Skeletal muscle tissue (tissue), 4 donors: Measurements from ENCODE around the gene SND1. TPM values are rescaled to one million over a fixed set of nuclear protein-coding genes. Genes with fewer than 3 reads are reported as not detected.
A peak's percentile ranks its signal among the peaks of the same experiment; 100 is the strongest.
"Not testable (repeated sequence)": the region's sequence is repeated elsewhere in the genome, so short reads cannot be mapped to it uniquely, and the experiment has no call there.

Experiments
- H3K27ac ChIP-seq: one replicate; pipeline ENCODE4 v1.7.0; 2013; ENCODE audit warnings: mild to moderate bottlenecking, low read depth, low read length, inconsistent platforms
- H3K27me3 ChIP-seq, 3 donors: one replicate each; pipeline ENCODE4 v1.7.0; 2013; ENCODE audit warnings: low read length in 3 of 3; ENCODE audit not compliant: control insufficient read depth in 3 of 3, insufficient read depth in 3 of 3
- H3K36me3 ChIP-seq, 3 donors: one replicate each; pipeline ENCODE4 v1.7.0; 2013; ENCODE audit warnings: low read length in 3 of 3; ENCODE audit not compliant: control insufficient read depth in 3 of 3, insufficient read depth in 3 of 3
- H3K4me1 ChIP-seq, 3 donors: one replicate each; pipeline ENCODE4 v1.7.0; 2013; ENCODE audit warnings: low read length in 3 of 3, mild to moderate bottlenecking in 3 of 3; ENCODE audit not compliant: control insufficient read depth in 3 of 3, insufficient read depth in 3 of 3
- H3K4me3 ChIP-seq, 3 donors: one replicate each; pipeline ENCODE4 v1.7.0; 2013; ENCODE audit warnings: low read length in 3 of 3
- H3K9ac ChIP-seq, 3 donors: one replicate each; pipeline ENCODE4 v1.7.0; 2013; ENCODE audit warnings: low read length in 3 of 3, mild to moderate bottlenecking in 3 of 3, moderate library complexity in 2 of 3, low read depth in 1 of 3
- H3K9me3 ChIP-seq, 3 donors: one replicate each; pipeline ENCODE4 v1.7.0; 2013; ENCODE audit warnings: low read length in 3 of 3; ENCODE audit not compliant: control insufficient read depth in 3 of 3
- total RNA-seq: library from RNA; depleted of rRNA; stranded (reverse); fragments of >200 nt; gene quantifications from one replicate; pipeline ENCODE4 v1.2.3, GENCODE V29; 2014
- donor health status: Osteomylitis.

Gene SND1
- total RNA-seq, 1 donor from 2014 or later: 104 TPM

GRCh38 chr7:127832592-127832991, 180.6 kb downstream of the SND1 start:
- no peaks in the 10 kb centered on the region for H3K9me3 ChIP-seq
- H3K4me3 ChIP-seq: no peak overlapping the region
- H3K36me3 ChIP-seq: no peaks in the 10 kb centered on the region
- peaks cover 6 to 13% (median 11%) of the 10 kb centered on the region in 3 donors for H3K4me1 ChIP-seq
- no peak overlapping the region for H3K27ac ChIP-seq
- no peak overlapping the region for H3K9ac ChIP-seq
- no peaks in the 10 kb centered on the region for H3K27me3 ChIP-seq

- Histone ChIP-seq H3K36me3 (no peaks in the 10 kb centered on the region), H3K4me3 (no peak overlapping the region), H3K27me3 (no peaks in the 10 kb centered on the region), H3K9me3 (no peaks in the 10 kb centered on the region), H3K4me1 (peaks cover 6 to 13% (median 11%) of the 10 kb centered on the region in 3 donors), H3K9ac (no peak overlapping the region), H3K27ac (no peak overlapping the region)
Measured at GRCh38 chr7:127833641-127834040, 181.6 kb downstream of the SND1 start.

- no peaks in the 10 kb centered on the region for H3K27me3 ChIP-seq
- no peak overlapping the region for H3K4me3 ChIP-seq
- H3K4me1 ChIP-seq: peaks cover 6 to 13% (median 11%) of the 10 kb centered on the region in 3 donors
- no peak overlapping the region for H3K27ac ChIP-seq
- no peaks in the 10 kb centered on the region for H3K36me3 ChIP-seq
- H3K9ac ChIP-seq: no peak overlapping the region
- H3K9me3 ChIP-seq: no peaks in the 10 kb centered on the region
Measured at GRCh38 chr7:127835679-127836078, 183.7 kb downstream of the SND1 start.

- not testable (repeated sequence) for H3K9ac ChIP-seq, H3K9me3 ChIP-seq, H3K4me1 ChIP-seq, H3K27ac ChIP-seq, H3K27me3 ChIP-seq, H3K4me3 ChIP-seq, H3K36me3 ChIP-seq
Measured at GRCh38 chr7:127837816-127838410, 185.9 kb downstream of the SND1 start.

GRCh38 chr7:127838816-127839415, 186.9 kb downstream of the SND1 start:
- Histone ChIP-seq H3K4me3 (no peak overlapping the region), H3K36me3 (no peaks in the 10 kb centered on the region), H3K27me3 (no peaks in the 10 kb centered on the region), H3K27ac (no peak overlapping the region), H3K4me1 (peaks cover 0 to 5% (median 4%) of the 10 kb centered on the region in 3 donors), H3K9ac (no peak overlapping the region), H3K9me3 (no peaks in the 10 kb centered on the region)

GRCh38 chr7:127840226-127840951, 188.4 kb downstream of the SND1 start:
- H3K9ac ChIP-seq: no peak overlapping the region
- no peak overlapping the region for H3K27ac ChIP-seq
- no peaks in the 10 kb centered on the region for H3K27me3 ChIP-seq
- H3K4me1 ChIP-seq: peaks cover 11 to 14% (median 13%) of the 10 kb centered on the region in 3 donors
- no peaks in the 10 kb centered on the region for H3K36me3 ChIP-seq
- H3K4me3 ChIP-seq: no peak overlapping the region
- no peaks in the 10 kb centered on the region for H3K9me3 ChIP-seq

- no peaks in the 10 kb centered on the region for H3K27me3 ChIP-seq
- H3K36me3 ChIP-seq: no peaks in the 10 kb centered on the region
- peak overlapping the region; percentile 45 for H3K27ac ChIP-seq
- no peaks in the 10 kb centered on the region for H3K9me3 ChIP-seq
- peak overlapping the region in 1 of 3 donors; percentile 56 for H3K4me3 ChIP-seq
- peak overlapping the region in 1 of 3 donors; percentile 40 for H3K9ac ChIP-seq
- H3K4me1 ChIP-seq: peaks cover 11 to 14% (median 13%) of the 10 kb centered on the region in 3 donors
Measured at GRCh38 chr7:127844165-127844564, 192.2 kb downstream of the SND1 start.

- Histone ChIP-seq H3K4me1 (peaks cover 11 to 14% (median 13%) of the 10 kb centered on the region in 3 donors), H3K27me3 (no peaks in the 10 kb centered on the region), H3K27ac (peak overlapping the region; percentile 45), H3K9me3 (no peaks in the 10 kb centered on the region), H3K9ac (peak overlapping the region in 1 of 3 donors; percentile 39), H3K36me3 (no peaks in the 10 kb centered on the region), H3K4me3 (peak overlapping the region in 1 of 3 donors; percentile 56)
Measured at GRCh38 chr7:127844707-127845331, 192.8 kb downstream of the SND1 start.

DNA sequence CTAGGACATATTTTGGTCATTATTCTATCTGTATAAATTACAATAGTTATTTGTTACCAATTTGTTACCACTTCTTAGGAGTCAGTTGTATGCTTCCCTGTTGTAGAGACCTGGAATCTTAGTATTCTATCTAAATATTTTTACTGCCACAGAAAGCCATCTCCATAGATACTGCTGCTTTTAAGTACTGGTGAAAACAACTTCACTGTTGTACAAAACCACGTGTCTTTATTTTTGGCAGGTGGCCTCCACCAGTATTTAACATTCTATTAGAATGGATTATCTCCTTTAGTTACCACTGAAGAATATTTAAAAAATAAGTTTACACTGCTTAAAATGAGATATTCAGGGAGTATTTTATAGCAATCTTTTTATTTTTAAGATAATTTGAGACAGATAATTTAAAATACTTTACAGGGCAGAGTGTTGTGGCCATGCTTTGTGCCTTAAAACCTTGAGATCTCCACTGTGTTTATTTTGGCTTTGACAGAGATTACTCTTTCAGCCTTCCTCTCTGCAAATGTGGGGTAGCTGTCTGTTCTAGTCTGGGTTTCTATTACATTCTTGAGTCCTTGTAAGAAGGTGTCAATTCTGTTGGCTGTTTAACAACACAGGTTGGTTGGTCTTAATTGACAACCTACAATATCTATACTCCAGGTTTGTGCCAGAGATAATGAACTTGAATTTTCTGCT, 193.7 kb downstream of the SND1 start:
- Histone ChIP-seq H3K36me3 (no peaks in the 10 kb centered on the region), H3K4me3 (no peak overlapping the region), H3K27ac (peak overlapping the region; percentile 45), H3K9me3 (no peaks in the 10 kb centered on the region), H3K27me3 (no peaks in the 10 kb centered on the region), H3K4me1 (peaks cover 11 to 14% (median 13%) of the 10 kb centered on the region in 3 donors), H3K9ac (no peak overlapping the region)
